ENCODE data around the gene STAP2.
"Not testable (repeated sequence)": the region's sequence is repeated elsewhere in the genome, so short reads cannot be mapped to it uniquely, and the experiment has no call there.

Gene STAP2

GRCh38 chr19:4295972-4296771 lies 42.5 kb downstream of the STAP2 start:
- no peak for DNase-seq

DNA sequence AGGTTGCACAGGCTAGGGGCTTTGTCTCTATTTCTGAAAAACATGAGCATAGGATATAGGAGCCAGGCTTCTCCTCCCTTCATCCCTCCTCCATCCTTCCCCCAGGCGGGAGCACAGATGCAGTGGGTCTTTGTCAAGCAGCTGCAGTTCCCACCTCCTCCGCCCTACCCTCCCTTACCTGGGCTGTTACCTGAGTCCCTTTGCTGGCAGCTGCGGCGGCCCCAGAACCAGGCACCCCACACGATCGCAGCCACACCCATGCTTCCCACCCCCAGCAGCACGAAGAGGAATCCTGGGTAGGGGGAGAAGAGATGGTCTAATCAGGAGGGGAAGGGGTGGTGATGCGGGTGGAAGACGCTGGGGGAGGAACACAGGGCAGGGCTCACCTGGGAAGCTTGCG lies 44.2 kb downstream of the STAP2 start:
- no peak for DNase-seq

DNA sequence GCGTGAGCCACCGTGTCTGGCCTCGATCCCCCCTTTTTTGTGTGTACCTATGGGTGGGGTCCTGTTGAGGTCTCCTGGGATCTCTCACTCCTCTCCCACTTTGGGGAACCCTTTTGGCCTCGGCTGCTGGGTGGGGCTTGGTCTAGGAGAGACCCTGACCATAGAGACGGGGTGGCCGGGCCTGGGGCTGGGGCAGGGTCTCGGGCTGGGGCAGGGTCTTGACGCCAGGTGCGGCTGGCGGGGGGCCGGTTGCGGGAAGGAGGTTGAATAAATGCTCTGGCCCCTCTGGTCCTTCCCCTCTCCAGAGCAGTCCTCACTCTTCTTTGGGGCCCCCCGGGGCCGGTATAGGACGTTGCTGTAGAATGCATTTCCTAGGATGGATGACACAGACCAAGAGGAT lies 46.1 kb downstream of the STAP2 start:
- DNase-seq, result no peak

DNA sequence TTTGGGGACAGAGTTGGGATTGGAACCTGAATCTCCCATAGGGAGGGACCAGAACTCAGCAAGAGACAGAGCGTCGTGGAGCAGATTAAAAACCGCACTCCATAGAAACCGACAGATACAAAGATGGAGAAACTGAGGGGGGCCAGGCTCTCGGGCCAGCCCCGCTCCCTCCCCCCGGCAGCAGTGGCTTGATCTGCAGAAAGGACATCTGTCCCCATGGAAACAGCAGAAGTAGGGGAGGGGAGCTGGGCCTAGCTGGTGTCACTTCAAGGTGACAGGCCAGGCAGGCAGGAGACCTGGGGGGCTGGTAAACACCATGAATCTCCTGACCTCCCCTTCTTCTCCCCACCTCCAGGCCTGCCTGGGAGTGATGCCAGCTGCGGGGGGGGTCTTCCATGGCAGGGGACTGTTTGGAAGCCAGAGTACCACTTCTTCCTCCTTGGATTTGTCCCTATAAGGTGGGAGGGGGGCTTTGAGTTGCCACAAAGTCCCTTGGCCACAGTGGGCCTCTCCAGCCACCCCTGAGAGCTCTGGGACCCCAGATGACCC lies 47.4 kb downstream of the STAP2 start:
- DNase-seq, result no peak

DNA sequence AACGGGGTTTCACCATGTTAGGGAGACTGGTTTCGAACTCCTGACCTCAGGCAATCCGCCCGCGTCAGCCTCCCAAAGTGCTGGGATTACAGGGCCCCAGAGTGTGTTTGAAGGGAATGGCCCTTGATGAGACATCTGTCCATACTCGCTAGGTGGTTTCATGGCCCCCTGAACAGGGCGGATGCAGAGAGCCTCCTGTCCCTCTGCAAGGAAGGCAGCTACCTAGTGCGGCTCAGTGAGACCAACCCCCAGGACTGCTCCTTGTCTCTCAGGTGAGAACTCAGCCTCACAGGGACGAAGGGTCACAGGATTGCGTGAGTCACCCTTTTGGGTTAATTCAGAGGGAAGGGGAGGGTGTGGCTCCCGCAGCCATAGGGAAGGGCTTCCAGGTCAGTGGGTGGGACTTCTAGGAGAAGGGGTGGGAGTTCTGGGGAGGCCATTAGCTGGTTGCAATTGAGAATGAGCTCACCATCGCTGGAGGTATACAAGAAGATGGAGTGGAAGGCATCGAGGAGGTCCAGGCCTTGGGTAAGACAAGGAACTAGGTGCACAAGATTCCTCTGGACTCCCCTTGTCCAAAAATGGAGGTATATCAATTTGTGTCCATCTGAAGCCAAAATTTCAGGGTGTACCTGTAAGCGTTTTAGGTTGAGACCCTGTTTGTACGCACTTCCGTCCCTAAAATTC lies 50.4 kb downstream of the STAP2 start:
- DNase-seq, result no peak

DNA sequence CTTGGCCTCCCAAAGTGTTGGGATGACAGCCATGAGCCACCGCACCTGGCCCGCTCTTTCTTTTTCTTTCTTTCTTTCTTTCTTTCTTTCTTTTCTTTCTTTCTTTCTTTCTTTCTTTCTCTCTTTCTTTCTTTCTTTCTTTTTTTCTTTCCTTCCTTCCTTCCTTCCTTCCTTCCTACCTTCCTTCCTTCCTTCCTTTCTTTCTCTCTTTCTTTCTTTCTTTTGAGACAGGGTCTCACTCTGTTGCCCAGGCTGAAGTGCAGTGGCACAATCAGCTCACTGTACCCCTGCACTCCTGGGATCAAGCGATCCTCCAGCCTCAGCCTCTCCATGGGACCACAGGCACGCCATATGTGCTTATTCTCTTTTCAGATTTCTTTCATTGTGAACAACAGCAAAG lies 52.5 kb downstream of the STAP2 start:
- DNase-seq, result not testable (repeated sequence)

GRCh38 chr19:4284974-4285373 lies 53.7 kb downstream of the STAP2 start:
- DNase-seq, result no peak

- DNase-seq, result no peak
Observed at GRCh38 chr19:4284176-4284958, 54.3 kb downstream of the STAP2 start.

DNA sequence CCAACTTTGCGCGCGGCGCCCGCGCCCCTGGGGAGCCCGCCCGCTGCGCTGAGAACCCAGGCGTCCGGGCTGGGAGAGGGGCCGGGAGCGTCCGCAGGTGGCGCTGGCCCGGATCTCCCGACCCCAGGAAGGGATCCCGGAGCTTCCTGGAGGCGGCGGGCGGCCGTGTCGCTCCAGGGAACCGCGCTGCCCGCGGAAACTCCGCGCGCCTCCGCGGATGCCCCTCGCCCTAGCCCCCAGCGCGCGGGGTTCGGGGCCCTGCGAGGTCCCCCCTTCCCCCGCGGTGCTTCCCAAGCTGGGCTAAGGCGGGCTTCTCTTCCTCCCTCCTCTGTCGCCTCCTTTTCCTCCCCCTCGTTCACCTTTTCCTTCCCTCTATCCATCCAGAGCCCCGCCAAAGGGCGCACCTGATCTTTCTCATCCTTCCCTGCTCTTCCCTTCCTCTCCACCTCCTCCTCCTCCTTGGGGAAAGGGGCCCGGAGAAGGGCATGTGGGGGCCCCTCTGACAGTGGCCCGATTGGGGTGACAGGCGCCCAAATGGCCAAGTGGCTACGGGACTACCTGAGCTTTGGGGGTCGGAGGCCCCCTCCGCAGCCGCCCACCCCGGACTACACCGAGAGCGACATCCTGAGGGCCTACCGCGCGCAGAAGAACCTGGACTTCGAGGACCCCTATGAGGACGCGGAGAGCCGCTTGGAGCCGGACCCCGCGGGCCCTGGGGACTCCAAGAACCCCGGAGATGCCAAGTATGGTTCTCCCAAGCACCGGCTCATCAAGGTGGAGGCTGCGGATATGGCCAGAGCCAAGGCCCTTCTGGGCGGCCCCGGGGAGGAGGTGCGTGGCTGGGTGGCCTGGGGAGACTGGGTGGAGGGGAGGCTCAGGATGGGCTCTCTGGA lies 58.9 kb downstream of the STAP2 start:
- no peak for DNase-seq

DNA sequence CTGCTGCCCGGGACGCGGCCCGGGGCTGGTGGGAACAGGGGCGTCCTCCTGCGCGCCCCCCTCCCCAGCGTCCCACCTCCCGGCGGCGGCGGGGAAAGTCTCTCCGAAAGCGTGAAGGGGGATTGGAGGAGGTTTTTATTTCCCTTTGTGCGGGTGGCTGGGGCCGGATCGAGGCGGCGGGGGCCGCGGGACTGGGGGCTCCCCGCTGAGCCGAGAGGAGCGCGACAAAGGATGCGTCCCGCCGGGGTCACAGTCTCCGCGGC lies 59.4 kb downstream of the STAP2 start:
- DNase-seq, result no peak

DNA sequence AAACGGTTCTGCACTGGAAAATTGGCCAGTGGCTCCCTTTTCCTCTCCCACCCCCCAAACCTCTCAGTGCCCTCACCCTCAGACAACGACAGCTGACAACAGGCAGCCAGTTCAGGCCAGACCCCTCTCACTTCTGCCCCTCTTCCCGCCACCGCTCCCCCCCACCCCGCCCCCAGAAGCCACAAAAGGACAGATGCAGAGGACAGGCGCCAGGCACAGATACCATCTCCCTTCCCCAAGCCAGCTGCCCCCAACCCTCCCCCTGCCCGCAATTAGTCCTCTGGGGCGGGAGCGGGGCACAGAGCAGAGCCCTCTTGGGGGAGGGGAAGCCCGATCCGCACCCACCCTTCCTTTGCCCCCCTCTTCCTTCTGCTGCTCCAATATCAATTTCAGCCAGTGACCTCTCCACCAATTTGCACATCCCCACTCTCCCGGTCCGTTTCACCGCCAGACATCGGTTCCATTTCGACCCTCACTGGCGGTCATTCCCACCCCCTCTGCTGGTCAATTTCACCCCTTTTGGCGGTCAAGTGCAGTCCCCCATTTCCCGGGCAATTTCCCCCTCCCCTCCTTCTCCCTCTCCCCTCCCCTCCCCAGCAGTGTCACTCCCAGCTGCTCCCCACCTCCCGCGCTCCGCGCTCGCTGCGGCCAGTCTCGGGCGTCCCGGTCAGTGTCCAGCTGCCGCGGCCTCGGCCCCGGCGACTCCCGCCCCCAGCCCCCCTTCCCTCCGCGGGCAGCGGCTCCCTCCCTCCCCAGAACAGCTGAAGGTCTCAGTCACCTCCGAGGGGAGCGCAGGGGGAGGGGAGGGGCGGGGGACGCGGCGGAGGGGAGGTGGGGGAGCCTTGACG lies 60.0 kb downstream of the STAP2 start, which contains the start of gene SHD:
TSS of gene SHD (plus strand) at position 848 of the 848 bp plus-strand sequence. CDS start 798 bp downstream, outside the sequence.
- no peak for DNase-seq

DNA sequence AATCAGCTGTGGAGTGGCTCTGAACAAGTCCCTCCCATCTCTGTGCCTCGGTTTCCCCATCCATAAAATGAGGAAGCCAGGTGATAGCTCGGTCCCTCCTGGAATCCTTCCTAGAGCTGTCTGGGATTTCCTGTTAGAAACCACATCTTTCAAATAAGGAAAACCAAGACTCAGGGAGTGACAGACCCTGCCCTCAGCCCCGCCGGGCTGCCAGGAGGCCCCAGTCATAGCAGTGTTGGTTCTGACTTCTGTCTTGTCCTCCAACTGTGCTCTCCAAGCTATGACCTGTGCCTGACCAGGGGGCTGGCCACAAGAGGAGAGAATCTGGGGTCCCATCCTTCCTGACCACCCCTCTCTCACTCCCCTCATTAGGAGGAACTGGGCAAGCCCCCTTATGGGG lies 60.6 kb downstream of the STAP2 start:
- no peak for DNase-seq

GRCh38 chr19:4277191-4277696 lies 61.4 kb downstream of the STAP2 start:
- DNase-seq, result no peak

DNA sequence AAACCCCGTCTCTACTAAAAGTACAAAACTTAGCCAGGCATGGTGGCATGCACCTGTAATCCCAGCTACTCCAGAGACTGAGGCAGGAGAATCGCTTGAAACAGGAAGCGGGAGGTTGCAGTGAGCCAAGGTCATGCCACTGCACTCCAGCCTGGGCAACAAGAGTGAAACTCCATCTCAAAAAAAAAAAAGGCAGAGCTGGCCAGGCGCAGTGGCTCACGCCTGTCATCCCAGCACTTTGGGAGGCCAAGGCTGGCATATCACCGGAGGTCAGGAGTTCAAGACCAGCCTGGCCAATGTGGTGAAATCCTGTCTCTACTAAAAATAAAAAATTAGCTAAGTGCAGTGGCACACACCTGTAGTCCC lies 64.3 kb downstream of the STAP2 start:
- not testable (repeated sequence) for DNase-seq
